ENCODE measurements around the gene VPS72. TPM values are rescaled to one million over a fixed set of nuclear protein-coding genes. Genes with fewer than 3 reads are reported as not detected.
A peak's percentile ranks its signal among the peaks of the same experiment; 100 is the strongest.

VPS72 gene
- total and polyA plus RNA-seq, 2 of the 13 experiments (the other 11 are each of a cell fraction or from before 2014, with no cell fraction given), result 33.7 to 34.5 TPM

DNA sequence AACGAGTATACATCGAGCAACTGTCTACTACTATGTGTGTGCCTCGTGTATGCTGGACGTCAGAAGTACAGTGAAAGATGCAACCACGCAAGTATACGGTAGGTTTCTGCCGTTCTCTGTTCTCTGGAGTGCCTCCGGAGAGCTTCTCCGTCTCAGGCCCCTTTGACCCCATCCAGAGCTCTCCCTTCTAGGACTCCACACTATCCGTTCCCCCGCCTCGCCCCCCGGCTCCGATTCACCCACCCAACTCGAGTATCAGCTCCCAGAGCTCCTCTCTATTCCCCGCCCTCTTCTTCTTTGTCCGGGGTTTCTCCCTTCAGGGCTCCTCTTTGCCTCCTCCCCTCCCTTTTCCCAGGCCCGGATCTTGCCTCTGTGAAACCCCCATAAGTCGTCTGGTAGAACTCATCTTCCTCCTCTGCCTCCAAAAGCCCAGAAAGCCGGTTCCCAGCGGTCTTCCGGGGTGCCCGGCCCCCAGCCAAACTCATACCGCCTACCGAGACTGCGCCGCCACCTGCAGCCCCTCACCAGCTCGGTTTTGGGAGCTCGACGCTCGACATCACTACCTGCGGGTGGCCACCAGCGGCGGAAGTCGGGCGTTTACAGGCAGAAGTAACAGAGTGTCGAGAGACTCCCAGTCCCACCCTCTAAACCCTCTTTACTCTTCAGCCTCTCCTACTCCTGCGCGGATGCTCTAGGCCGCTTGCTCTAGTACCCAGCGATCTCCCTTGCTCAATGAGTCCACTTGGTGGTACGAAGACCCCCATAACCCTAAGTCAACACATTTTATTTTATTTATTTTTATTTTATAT lies at the start of gene VPS72 (continued):
- TF ChIP-seq CC2D1A (CRISPR knock-in tag; IDR thresholded peaks at IDR 0.05) (no peak), ZBTB42 (CRISPR knock-in tag; IDR thresholded peaks at IDR 0.05) (no peak), ZIK1 (CRISPR knock-in tag; IDR thresholded peaks at IDR 0.05; ENCODE audit: borderline replicate concordance, low read depth) (0 out of 2 replicates have a peak, but pooled peaks have one; percentile 58), RARA (CRISPR knock-in tag; IDR thresholded peaks at IDR 0.05) (peak; percentile 58), ELF3 (CRISPR knock-in tag; IDR thresholded peaks at IDR 0.05) (peak; percentile 79), ASH2L (IDR thresholded peaks at IDR 0.05; ENCODE audit: insufficient read length, low read depth, low read length) (peak; percentile 88), AGO2 (optimal IDR thresholded peaks at IDR 0.05; ENCODE audit: low read depth, low read length) (no peak), ZFP41 (CRISPR knock-in tag; IDR thresholded peaks at IDR 0.05; ENCODE audit: borderline replicate concordance) (no peak), HCFC1 (IDR thresholded peaks at IDR 0.05; ENCODE audit: low read depth, low read length) (peak; percentile 70; the same call in 1 of the 2 replicates), ZNF672 (CRISPR knock-in tag; IDR thresholded peaks at IDR 0.05) (no peak), TBX3 (IDR thresholded peaks at IDR 0.05; ENCODE audit: borderline replicate concordance) (peak; percentile 35; the same call in 1 of the 2 replicates), RAD51 (IDR thresholded peaks at IDR 0.05; ENCODE audit: borderline replicate concordance) (no peak), ZNF605 (CRISPR knock-in tag; IDR thresholded peaks at IDR 0.05) (peak; percentile 95), GTF3A (CRISPR knock-in tag; conservative IDR thresholded peaks at IDR 0.05) (no peak), DNMT1 (CRISPR knock-in tag; IDR thresholded peaks at IDR 0.05) (peak; percentile 71; the same call in 1 of the 2 replicates), FOXC1 (CRISPR knock-in tag; IDR thresholded peaks at IDR 0.05; ENCODE audit: borderline replicate concordance) (peak; percentile 77; the same call in 1 of the 2 replicates), PHF21A (CRISPR knock-in tag; IDR thresholded peaks at IDR 0.05) (peak; percentile 89), CREB1 (IDR thresholded peaks at IDR 0.05) (0 out of 2 replicates have a peak, but pooled peaks have one; percentile 7), CREB1 (CRISPR knock-in tag; IDR thresholded peaks at IDR 0.05) (peak; percentile 64; the same call in 1 of the 2 replicates)
- TF ChIP-seq, protein P1, sequence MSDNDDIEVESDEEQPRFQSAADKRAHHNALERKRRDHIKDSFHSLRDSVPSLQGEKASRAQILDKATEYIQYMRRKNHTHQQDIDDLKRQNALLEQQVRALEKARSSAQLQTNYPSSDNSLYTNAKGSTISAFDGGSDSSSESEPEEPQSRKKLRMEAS (IDR thresholded peaks at IDR 0.05), result peak; percentile 36
- TF ChIP-seq, protein P2, sequence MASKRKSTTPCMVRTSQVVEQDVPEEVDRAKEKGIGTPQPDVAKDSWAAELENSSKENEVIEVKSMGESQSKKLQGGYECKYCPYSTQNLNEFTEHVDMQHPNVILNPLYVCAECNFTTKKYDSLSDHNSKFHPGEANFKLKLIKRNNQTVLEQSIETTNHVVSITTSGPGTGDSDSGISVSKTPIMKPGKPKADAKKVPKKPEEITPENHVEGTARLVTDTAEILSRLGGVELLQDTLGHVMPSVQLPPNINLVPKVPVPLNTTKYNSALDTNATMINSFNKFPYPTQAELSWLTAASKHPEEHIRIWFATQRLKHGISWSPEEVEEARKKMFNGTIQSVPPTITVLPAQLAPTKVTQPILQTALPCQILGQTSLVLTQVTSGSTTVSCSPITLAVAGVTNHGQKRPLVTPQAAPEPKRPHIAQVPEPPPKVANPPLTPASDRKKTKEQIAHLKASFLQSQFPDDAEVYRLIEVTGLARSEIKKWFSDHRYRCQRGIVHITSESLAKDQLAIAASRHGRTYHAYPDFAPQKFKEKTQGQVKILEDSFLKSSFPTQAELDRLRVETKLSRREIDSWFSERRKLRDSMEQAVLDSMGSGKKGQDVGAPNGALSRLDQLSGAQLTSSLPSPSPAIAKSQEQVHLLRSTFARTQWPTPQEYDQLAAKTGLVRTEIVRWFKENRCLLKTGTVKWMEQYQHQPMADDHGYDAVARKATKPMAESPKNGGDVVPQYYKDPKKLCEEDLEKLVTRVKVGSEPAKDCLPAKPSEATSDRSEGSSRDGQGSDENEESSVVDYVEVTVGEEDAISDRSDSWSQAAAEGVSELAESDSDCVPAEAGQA (IDR thresholded peaks at IDR 0.05; ENCODE audit: low read depth), result peak; percentile 67
- TF ChIP-seq, protein P2 (CRISPR knock-in tag; IDR thresholded peaks at IDR 0.05; ENCODE audit: borderline replicate concordance), result no peak; the same call in 1 of the 2 replicates
- TF ChIP-seq, protein P3, sequence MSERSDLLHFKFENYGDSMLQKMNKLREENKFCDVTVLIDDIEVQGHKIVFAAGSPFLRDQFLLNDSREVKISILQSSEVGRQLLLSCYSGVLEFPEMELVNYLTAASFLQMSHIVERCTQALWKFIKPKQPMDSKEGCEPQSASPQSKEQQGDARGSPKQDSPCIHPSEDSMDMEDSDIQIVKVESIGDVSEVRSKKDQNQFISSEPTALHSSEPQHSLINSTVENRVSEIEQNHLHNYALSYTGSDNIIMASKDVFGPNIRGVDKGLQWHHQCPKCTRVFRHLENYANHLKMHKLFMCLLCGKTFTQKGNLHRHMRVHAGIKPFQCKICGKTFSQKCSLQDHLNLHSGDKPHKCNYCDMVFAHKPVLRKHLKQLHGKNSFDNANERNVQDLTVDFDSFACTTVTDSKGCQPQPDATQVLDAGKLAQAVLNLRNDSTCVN (CRISPR knock-in tag; IDR thresholded peaks at IDR 0.05; ENCODE audit: borderline replicate concordance), result 0 out of 2 replicates have a peak, but pooled peaks have one; percentile 63

Data from HepG2 (cell line).